Panc1 (cell line): Measurements from ENCODE around the gene ZFYVE28. TPM values are rescaled to one million over a fixed set of nuclear protein-coding genes. Genes with fewer than 3 reads are reported as not detected.

ENCODE experiments used
- ATAC-seq: fragments of 200-7000 bp; cut with Tn5 transposase; 2 replicates; pipeline ENCODE4 v1.9.1; 2020; ENCODE audit warnings: mild to moderate bottlenecking, moderate library complexity
- BruUV-seq: library from RNA; stranded (reverse); fragments of 400-500 nt; replicated peaks from 2 replicates; lab custom pipeline; 2021; lab: Mats Ljungman, UMichigan
- CTCF ChIA-PET: fragments of 300-600 bp; sonication (Branson Sonifier 250); formaldehyde crosslinking; loops from one replicate; lab custom pipeline; 2022; ENCODE audit warnings: antibody characterized with exemption; lab: Charles Lee
- POLR2A ChIA-PET: fragments of 300-600 bp; sonication (Branson Sonifier 250); formaldehyde crosslinking; loops from one replicate; lab custom pipeline; 2022; ENCODE audit warnings: antibody characterized with exemption; lab: Charles Lee
- DNase-seq: peaks from one replicate; pipeline ENCODE4 v3.0.0-alpha.2; 2010; ENCODE audit warnings: low read depth, low spot score
- H3K27ac ChIP-seq: 2 replicates; pipeline ENCODE4 v1.5.1; 2011; ENCODE audit warnings: mild to moderate bottlenecking, low read length, inconsistent platforms
- H3K27me3 ChIP-seq: fragments of 200-500 bp; sonication (Bioruptor generic); 2 replicates; pipeline ENCODE4 v1.6.0; 2014; ENCODE audit warnings: low read length, inconsistent platforms; ENCODE audit not compliant: control insufficient read depth, insufficient read depth
- H3K36me3 ChIP-seq: fragments of 200-500 bp; sonication (Bioruptor generic); 2 replicates; pipeline ENCODE4 v1.5.1; 2014; ENCODE audit warnings: inconsistent platforms, mild to moderate bottlenecking, low read length, moderate library complexity; ENCODE audit not compliant: control insufficient read depth, insufficient read depth
- H3K4me1 ChIP-seq: 2 replicates; pipeline ENCODE4 v1.5.1; 2011; ENCODE audit warnings: inconsistent platforms, mild to moderate bottlenecking, low read length, moderate library complexity; ENCODE audit not compliant: control insufficient read depth, insufficient read depth
- H3K4me3 ChIP-seq, 2 experiments: 2 replicates each; pipeline ENCODE4 v1.5.1; 2011 to 2012; ENCODE audit warnings: low read depth in 2 of 2, low read length in 2 of 2, mild to moderate bottlenecking in 2 of 2, inconsistent platforms in 1 of 2, moderate library complexity in 1 of 2
- H3K9me3 ChIP-seq: fragments of 200-500 bp; sonication (Bioruptor generic); 2 replicates; pipeline ENCODE4 v1.5.1; 2014; ENCODE audit warnings: low read depth, mild to moderate bottlenecking, inconsistent platforms, low read length, moderate library complexity; ENCODE audit not compliant: control insufficient read depth, insufficient read depth
- POLR2AphosphoS5 ChIP-seq: IDR thresholded peaks from 2 replicates; pipeline ENCODE4 v1.6.1; 2012; ENCODE audit warnings: mild to moderate bottlenecking, low read depth, low read length, moderate library complexity
- SIN3A ChIP-seq: IDR thresholded peaks from 2 replicates; pipeline ENCODE4 v1.6.1; 2012; ENCODE audit warnings: low read depth, mild to moderate bottlenecking, low read length, moderate library complexity, borderline replicate concordance; ENCODE audit not compliant: insufficient read depth
- TCF7L2 ChIP-seq: IDR thresholded peaks from 2 replicates; pipeline ENCODE4 v1.6.1; 2011; ENCODE audit warnings: mild to moderate bottlenecking, low read depth, low read length, inconsistent platforms
- in situ Hi-C: cut with HindIII; loops from 2 replicates; pipeline ENCODE4 v1.10.0; 2016; ENCODE audit warnings: low sequenced_read_pairs, low pct_unique_long_range_greater_than_20kb
- intact Hi-C: fragments of 100-400 bp; cut with micrococcal nuclease; formaldehyde crosslinking; loops from one replicate; pipeline ENCODE4 v1.10.0; 2022; ENCODE audit not compliant: unreplicated experiment
- total RNA-seq: library from RNA; stranded (reverse); gene quantifications from one replicate; pipeline ENCODE4 v1.2.1, GENCODE V29; 2021; ENCODE audit not compliant: unreplicated experiment
- TF ChIP-seq, protein P1 (sequence below): fragments of 450-650 bp; IDR thresholded peaks from 2 replicates; pipeline ENCODE4 v1.5.1; 2017; ENCODE audit warnings: mild to moderate bottlenecking
- TF ChIP-seq, protein P2 (sequence below), 2 experiments: IDR thresholded peaks; 2 replicates each; pipeline ENCODE4 v1.6.1; 2011 to 2012; ENCODE audit warnings: low read depth in 2 of 2, control low read depth in 1 of 2, low read length in 1 of 2, mild to moderate bottlenecking in 1 of 2, moderate library complexity in 1 of 2; ENCODE audit not compliant: insufficient read depth in 1 of 2

ZFYVE28 gene
- total RNA-seq, 1 experiment from 2014 or later: 11.9 TPM

DNA sequence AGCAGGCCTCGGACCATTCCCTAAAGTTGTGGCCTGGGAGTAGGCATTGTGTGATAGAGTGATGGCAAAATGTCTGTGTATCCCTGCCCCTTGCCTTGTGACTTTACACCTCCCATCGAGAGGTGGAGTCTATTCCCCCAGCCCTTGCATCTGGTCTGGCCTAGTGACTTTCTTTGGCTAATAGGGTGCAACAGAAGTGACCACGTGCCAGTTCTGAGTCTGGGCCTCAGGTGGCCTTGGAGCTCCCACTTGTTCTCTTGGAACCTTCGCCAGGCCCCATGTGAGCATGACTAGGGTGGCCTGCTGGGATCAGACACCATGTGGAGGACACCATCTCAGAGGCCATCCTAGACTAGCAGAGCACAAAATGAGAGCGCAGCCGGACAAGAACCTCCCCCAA lies 46.6 kb upstream of the ZFYVE28 start:
- ChIA-PET POLR2A (no interaction called here), CTCF (interaction anchor here (1.1 kb wide), 1 partner anchor 49 kb away, joined by 3 read pairs; no protein-coding TSS in a partner anchor)
- no peaks in the 10 kb centered on the region for H3K27me3 ChIP-seq
- TF ChIP-seq SIN3A (no peak), TCF7L2 (no peak), POLR2AphosphoS5 (no peak)
- TF ChIP-seq, protein P1, sequence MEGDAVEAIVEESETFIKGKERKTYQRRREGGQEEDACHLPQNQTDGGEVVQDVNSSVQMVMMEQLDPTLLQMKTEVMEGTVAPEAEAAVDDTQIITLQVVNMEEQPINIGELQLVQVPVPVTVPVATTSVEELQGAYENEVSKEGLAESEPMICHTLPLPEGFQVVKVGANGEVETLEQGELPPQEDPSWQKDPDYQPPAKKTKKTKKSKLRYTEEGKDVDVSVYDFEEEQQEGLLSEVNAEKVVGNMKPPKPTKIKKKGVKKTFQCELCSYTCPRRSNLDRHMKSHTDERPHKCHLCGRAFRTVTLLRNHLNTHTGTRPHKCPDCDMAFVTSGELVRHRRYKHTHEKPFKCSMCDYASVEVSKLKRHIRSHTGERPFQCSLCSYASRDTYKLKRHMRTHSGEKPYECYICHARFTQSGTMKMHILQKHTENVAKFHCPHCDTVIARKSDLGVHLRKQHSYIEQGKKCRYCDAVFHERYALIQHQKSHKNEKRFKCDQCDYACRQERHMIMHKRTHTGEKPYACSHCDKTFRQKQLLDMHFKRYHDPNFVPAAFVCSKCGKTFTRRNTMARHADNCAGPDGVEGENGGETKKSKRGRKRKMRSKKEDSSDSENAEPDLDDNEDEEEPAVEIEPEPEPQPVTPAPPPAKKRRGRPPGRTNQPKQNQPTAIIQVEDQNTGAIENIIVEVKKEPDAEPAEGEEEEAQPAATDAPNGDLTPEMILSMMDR: no peak
- TF ChIP-seq, protein P2, sequence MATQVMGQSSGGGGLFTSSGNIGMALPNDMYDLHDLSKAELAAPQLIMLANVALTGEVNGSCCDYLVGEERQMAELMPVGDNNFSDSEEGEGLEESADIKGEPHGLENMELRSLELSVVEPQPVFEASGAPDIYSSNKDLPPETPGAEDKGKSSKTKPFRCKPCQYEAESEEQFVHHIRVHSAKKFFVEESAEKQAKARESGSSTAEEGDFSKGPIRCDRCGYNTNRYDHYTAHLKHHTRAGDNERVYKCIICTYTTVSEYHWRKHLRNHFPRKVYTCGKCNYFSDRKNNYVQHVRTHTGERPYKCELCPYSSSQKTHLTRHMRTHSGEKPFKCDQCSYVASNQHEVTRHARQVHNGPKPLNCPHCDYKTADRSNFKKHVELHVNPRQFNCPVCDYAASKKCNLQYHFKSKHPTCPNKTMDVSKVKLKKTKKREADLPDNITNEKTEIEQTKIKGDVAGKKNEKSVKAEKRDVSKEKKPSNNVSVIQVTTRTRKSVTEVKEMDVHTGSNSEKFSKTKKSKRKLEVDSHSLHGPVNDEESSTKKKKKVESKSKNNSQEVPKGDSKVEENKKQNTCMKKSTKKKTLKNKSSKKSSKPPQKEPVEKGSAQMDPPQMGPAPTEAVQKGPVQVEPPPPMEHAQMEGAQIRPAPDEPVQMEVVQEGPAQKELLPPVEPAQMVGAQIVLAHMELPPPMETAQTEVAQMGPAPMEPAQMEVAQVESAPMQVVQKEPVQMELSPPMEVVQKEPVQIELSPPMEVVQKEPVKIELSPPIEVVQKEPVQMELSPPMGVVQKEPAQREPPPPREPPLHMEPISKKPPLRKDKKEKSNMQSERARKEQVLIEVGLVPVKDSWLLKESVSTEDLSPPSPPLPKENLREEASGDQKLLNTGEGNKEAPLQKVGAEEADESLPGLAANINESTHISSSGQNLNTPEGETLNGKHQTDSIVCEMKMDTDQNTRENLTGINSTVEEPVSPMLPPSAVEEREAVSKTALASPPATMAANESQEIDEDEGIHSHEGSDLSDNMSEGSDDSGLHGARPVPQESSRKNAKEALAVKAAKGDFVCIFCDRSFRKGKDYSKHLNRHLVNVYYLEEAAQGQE (IDR thresholded peaks at IDR 0.05; ENCODE audit: insufficient read depth in 1 of 2, low read depth in 2 of 2, low read length in 1 of 2): no peak
- H3K36me3 ChIP-seq: peaks cover 10% of the 10 kb centered on the region; the same call in 1 of the 2 replicates
- intact Hi-C loops: no loop called here
- no peaks in the 10 kb centered on the region for H3K9me3 ChIP-seq
- H3K27ac ChIP-seq: no peak overlapping the region
- DNase-seq: no peak
- in situ Hi-C loops: no loop called here
- no peak overlapping the region for H3K4me3 ChIP-seq
- BruUV-seq: no TSS peak
- H3K4me1 ChIP-seq: 0 out of 2 replicates have a peak, but pooled peaks cover 2% of the 10 kb centered on the region
- ATAC-seq: no peak

DNA sequence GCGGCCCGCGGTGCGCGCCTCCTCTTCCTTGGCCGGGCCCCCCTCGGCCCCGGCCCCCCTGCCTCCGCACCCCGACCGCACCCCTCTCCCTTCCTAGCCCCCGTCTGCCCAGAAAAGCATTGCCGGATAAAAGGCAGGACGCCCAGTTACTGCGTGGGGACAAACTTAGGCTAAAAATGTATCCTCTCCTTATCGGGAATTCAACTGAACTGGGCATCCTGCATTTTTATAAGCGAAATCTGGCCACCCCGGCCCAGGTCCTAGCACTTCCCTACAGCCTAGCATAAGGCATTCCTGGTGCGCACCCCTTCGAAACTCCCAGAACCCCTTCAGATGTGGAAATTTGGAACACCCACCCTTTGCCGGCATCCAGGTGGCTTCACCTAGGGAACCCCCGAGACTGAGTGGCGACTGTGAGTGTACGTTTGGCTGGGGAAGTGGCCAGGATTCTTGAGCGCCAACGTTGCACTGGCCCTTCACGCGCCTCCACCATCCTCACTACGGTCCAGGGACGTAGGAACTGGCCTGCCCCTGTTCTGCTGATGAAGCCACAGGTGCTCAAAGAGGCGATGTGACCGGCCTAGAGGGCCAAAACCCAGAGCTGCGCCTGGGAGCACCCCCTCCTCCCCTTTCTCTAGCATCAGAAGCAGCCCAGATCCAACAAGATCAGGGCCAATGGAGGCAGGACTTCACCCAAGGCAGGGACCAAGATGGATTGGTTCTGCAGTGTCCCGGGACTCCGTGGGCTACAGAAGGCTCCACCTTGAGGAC lies 44.7 kb upstream of the ZFYVE28 start:
- Histone ChIP-seq H3K4me3 (peak overlapping the region; percentile 36 to 39), H3K9me3 (no peaks in the 10 kb centered on the region), H3K27me3 (no peaks in the 10 kb centered on the region), H3K36me3 (peaks cover 1% of the 10 kb centered on the region; the same call in 1 of the 2 replicates), H3K4me1 (0 out of 2 replicates have a peak, but pooled peaks cover 2% of the 10 kb centered on the region), H3K27ac (no peak overlapping the region)
- no peak for DNase-seq
- TF ChIP-seq SIN3A: no peak
- TF ChIP-seq, protein P1: peak; percentile 55
- intact Hi-C loops: no loop called here
- CTCF ChIA-PET: no interaction called here
- BruUV-seq: no TSS peak
- ATAC-seq: peak; percentile 8
- POLR2A ChIA-PET: no interaction called here
- in situ Hi-C loops: no loop called here
